Keratinocyte (primary cell): ENCODE measurements around the gene HSDL1.

Experiments used
- CTCF ChIP-seq, 3 experiments: IDR thresholded peaks in 1 of 3; conservative IDR thresholded peaks in 1 of 3; optimal IDR thresholded peaks in 1 of 3; 2 replicates in 2 of 3; 3 replicates in 1 of 3; pipeline versions ENCODE3 to v1.5.1; 2011; ENCODE audit warnings: low read length in 3 of 3, mild to moderate bottlenecking in 3 of 3, moderate library complexity in 2 of 3, control low read depth in 1 of 3, inconsistent platforms in 1 of 3; ENCODE audit not compliant: insufficient read depth in 2 of 3; ENCODE audit errors: extremely low read depth in 1 of 3
- EZH2 ChIP-seq: IDR thresholded peaks from one replicate; pipeline ENCODE4 v1.6.1; 2012; ENCODE audit warnings: inconsistent platforms, mild to moderate bottlenecking, low read length, moderate library complexity

GRCh38 chr16:84121007-84121406 is 24.0 kb downstream of the HSDL1 start:
- TF ChIP-seq EZH2: no peak
- TF ChIP-seq CTCF (optimal IDR thresholded peaks at IDR 0.05 in 1 of 3, IDR thresholded peaks at IDR 0.05 in 1 of 3, conservative IDR thresholded peaks at IDR 0.05 in 1 of 3; ENCODE audit: extremely low read depth in 1 of 3, insufficient read depth in 2 of 3, low read length in 3 of 3): no peak
